ENCODE results near the gene SPECC1L. TPM values are rescaled to one million over a fixed set of nuclear protein-coding genes. Genes with fewer than 3 reads are reported as not detected.

Gene SPECC1L
- total RNA-seq, 1 experiment from 2014 or later: 52.2 TPM

DNA sequence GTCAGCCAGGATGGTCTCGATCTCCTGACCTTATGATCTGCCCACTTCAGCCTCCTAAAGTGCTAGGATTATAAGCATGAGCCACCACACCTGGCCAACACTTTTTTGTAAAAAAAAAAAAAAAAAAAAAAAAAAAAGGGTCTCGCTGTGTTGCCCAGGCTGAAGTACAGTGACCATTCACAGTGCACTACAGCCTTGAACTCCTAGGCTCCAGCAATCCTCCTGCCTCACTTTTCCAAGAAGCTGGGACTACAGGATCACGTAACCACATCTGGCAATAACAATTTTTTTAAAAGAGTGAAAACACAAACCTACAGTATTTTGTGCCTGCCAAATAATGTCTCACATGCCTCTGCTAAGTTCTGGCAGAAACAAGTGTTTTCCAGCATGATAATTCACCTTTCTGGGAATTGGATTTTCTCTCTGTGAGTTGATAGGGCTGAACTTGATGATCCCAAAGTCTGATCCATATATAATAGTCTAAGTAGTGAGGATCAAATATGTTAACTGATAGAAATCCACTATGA, 187.3 kb downstream of the SPECC1L start:
- DNase-seq: no peak
- intact Hi-C loops (cut with micrococcal nuclease; ENCODE audit: unreplicated experiment): no loop called here
- H3K9me3 Mint-ChIP-seq (ENCODE audit: low read depth, unreplicated experiment): no peaks in the 10 kb centered on the region
- CTCF ChIA-PET: no interaction called here
- TF ChIP-seq, protein P1, sequence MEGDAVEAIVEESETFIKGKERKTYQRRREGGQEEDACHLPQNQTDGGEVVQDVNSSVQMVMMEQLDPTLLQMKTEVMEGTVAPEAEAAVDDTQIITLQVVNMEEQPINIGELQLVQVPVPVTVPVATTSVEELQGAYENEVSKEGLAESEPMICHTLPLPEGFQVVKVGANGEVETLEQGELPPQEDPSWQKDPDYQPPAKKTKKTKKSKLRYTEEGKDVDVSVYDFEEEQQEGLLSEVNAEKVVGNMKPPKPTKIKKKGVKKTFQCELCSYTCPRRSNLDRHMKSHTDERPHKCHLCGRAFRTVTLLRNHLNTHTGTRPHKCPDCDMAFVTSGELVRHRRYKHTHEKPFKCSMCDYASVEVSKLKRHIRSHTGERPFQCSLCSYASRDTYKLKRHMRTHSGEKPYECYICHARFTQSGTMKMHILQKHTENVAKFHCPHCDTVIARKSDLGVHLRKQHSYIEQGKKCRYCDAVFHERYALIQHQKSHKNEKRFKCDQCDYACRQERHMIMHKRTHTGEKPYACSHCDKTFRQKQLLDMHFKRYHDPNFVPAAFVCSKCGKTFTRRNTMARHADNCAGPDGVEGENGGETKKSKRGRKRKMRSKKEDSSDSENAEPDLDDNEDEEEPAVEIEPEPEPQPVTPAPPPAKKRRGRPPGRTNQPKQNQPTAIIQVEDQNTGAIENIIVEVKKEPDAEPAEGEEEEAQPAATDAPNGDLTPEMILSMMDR (IDR thresholded peaks at IDR 0.05; ENCODE audit: unreplicated experiment): no peak
- no peaks in the 10 kb centered on the region for H3K27me3 Mint-ChIP-seq (ENCODE audit: unreplicated experiment)
- H3K4me1 Mint-ChIP-seq (ENCODE audit: low read depth, unreplicated experiment): peaks cover 31% of the 10 kb centered on the region
- H3K27ac Mint-ChIP-seq (ENCODE audit: unreplicated experiment): no peak overlapping the region
- no TSS peak for BruUV-seq (replicated peaks)
- H3K4me3 Mint-ChIP-seq (ENCODE audit: low read depth, unreplicated experiment): no peak overlapping the region
- H3K36me3 Mint-ChIP-seq (ENCODE audit: insufficient read depth, unreplicated experiment): no peaks in the 10 kb centered on the region

DNA sequence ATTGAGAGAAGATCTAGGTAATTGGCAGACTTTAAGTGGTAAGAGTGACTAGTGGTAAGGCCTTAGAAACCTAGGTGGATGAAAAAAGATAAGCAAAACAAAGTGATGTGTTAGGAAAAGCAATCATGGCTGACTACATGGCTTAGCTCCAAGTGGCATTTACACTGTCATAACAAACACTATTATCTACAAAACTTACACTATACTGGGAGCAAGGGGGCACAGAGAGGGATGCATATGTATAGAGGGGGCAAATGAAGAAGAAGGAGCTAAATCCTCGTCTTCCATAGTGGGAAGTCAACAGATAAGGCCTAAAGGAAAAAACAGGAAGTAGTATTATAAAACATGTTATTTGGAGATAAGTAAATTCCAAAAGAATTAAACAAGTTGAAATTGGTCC, 189.3 kb downstream of the SPECC1L start:
- H3K36me3 Mint-ChIP-seq (ENCODE audit: insufficient read depth, unreplicated experiment): no peaks in the 10 kb centered on the region
- intact Hi-C loops (cut with micrococcal nuclease; ENCODE audit: unreplicated experiment): no loop called here
- CTCF ChIA-PET: interaction anchor here (0.7 kb wide), 1 partner anchor 26 kb away, joined by 3 read pairs; no protein-coding TSS in a partner anchor
- H3K27me3 Mint-ChIP-seq (ENCODE audit: unreplicated experiment): no peaks in the 10 kb centered on the region
- peaks cover 31% of the 10 kb centered on the region for H3K4me1 Mint-ChIP-seq (ENCODE audit: low read depth, unreplicated experiment)
- DNase-seq: no peak
- H3K9me3 Mint-ChIP-seq (ENCODE audit: low read depth, unreplicated experiment): no peaks in the 10 kb centered on the region
- TF ChIP-seq, protein P1 (IDR thresholded peaks at IDR 0.05; ENCODE audit: unreplicated experiment): no peak
- no peak overlapping the region for H3K4me3 Mint-ChIP-seq (ENCODE audit: low read depth, unreplicated experiment)
- H3K27ac Mint-ChIP-seq (ENCODE audit: unreplicated experiment): no peak overlapping the region
- BruUV-seq (replicated peaks): no TSS peak

DNA sequence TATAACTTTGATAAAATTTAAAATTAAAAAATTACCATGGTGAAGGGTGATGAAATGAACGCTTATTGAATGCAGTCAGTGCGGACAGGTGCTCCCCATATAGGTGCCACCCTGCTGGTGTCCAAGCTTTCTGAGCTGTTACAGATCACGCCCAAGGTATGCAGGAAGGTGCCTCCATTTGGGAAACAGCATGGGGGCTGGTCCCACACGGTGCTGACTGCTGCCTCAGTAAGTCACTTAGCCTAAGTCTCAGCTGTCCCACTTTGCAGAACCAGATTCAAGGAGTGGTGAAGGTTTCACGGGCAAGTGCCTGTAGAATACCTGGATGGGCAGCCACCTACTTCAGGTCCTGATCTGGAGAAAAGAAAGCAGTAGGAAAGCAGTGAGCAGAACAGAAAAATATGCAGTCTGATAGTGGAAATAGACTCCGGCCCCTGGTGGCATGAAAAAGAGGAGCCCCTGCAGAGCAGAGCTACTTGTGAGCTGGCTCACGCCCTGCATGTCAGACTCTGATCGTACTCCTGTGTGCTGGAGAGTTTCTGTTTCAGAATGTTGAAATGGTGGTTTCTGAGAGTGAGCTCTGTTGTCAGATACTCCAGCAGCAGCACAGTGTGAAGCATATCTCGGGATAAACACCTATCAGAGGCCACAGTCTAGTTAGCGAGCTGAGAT, 189.9 kb downstream of the SPECC1L start:
- TF ChIP-seq, protein P1 (IDR thresholded peaks at IDR 0.05; ENCODE audit: unreplicated experiment): no peak
- DNase-seq: no peak
- Mint-ChIP-seq H3K4me3 (ENCODE audit: low read depth, unreplicated experiment) (no peak overlapping the region), H3K27ac (ENCODE audit: unreplicated experiment) (no peak overlapping the region), H3K27me3 (ENCODE audit: unreplicated experiment) (no peaks in the 10 kb centered on the region), H3K9me3 (ENCODE audit: low read depth, unreplicated experiment) (no peaks in the 10 kb centered on the region), H3K36me3 (ENCODE audit: insufficient read depth, unreplicated experiment) (no peaks in the 10 kb centered on the region), H3K4me1 (ENCODE audit: low read depth, unreplicated experiment) (peaks cover 34% of the 10 kb centered on the region)
- intact Hi-C loops (cut with micrococcal nuclease; ENCODE audit: unreplicated experiment): no loop called here
- CTCF ChIA-PET: interaction anchor here (0.6 to 1.1 kb wide), 3 partner anchors 13 to 22 kb away, joined by 3 to 6 read pairs (median 3); no protein-coding TSS in a partner anchor
- BruUV-seq (replicated peaks): no TSS peak

DNA sequence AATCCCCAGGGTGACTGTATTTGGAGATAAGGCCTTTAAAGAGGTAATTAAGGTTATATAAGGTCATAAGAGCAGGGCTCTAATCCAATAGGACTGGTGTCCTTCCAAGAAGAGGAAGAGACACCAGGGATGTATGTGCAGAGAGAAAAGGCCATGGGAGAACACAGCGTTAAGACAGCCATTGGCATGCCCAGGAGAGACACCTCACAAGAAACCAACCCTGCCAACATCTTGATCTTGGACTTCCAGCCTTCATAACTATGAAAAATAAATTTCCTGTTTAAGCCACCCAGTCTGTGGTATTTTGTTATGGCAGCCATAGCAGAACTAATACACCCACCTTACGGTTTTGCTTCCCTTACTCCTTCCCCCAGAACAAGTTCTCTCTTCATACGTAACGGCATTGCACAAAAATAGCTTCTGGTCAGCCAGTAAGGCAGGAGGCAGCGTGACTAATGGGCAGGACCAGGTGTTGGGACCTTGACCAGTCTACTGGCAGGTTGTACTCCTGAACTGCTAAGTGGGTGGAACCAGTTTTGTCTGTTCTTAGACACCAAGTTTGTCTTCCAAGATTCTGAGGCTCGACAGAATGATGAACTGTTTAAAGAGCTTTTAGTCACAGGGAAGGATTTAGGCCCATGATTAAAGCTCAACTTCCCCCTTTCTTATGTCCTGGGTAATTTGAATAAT, 192.6 kb downstream of the SPECC1L start:
- Mint-ChIP-seq H3K4me3 (ENCODE audit: low read depth, unreplicated experiment) (no peak overlapping the region), H3K27ac (ENCODE audit: unreplicated experiment) (no peak overlapping the region), H3K9me3 (ENCODE audit: low read depth, unreplicated experiment) (no peaks in the 10 kb centered on the region), H3K4me1 (ENCODE audit: low read depth, unreplicated experiment) (peaks cover 50% of the 10 kb centered on the region), H3K27me3 (ENCODE audit: unreplicated experiment) (no peaks in the 10 kb centered on the region), H3K36me3 (ENCODE audit: insufficient read depth, unreplicated experiment) (no peaks in the 10 kb centered on the region)
- no TSS peak for BruUV-seq (replicated peaks)
- TF ChIP-seq, protein P1 (IDR thresholded peaks at IDR 0.05; ENCODE audit: unreplicated experiment): no peak
- no peak for DNase-seq
- intact Hi-C loops (cut with micrococcal nuclease; ENCODE audit: unreplicated experiment): no loop called here
- CTCF ChIA-PET: interaction anchor here (1.0 kb wide), 1 partner anchor 30 kb away, joined by 5 read pairs; no protein-coding TSS in a partner anchor

Data from Calu3 (cell line).